CD4-positive, alpha-beta T cell treated with Interferon alpha-2 for 1 hour (primary cell): ENCODE measurements around the gene SLC51B.

Source experiments
- DNase-seq, 2 donors: peaks; one replicate each; pipeline ENCODE4 v3.0.0-alpha.2; 2020 to 2022

The SLC51B gene

GRCh38 chr15:65101891-65102708 lies 56.9 kb downstream of the SLC51B start:
- DNase-seq: no peak

- DNase-seq: no peak
Observed at GRCh38 chr15:65102912-65103311, 57.7 kb downstream of the SLC51B start.
